HG02852 (cell line): ENCODE measurements around the gene TAS2R13.

Source experiments
- ATAC-seq: cut with Tn5 transposase; IDR thresholded peaks from one replicate; pipeline ENCODE4 v1.9.1; 2021; ENCODE audit warnings: mild to moderate bottlenecking, moderate library complexity; ENCODE audit not compliant: unreplicated experiment

The TAS2R13 gene

DNA sequence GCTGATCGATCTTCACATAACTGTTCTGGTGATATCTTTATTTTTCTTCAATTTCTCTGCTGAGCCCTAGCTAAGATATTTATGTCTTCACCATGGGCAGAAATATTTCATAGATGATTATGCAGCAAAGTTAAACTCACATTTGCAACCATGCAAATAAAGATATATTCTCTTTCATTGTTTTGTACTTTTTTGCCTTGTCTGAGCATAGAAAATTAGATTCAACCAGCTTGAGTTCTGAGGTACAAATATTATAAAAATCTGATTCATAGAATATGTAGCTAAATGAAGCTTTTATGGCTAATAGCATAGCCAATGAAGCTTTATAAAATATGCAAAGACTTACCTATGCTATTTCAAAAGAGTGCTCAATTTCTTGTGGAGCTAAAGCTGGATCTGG lies at the start of gene TAS2R13:
TAS2R13 (minus strand) TSS at position 101 of the 400 bp plus-strand sequence. CDS start 264 bp downstream, outside the sequence.
- no peak for ATAC-seq

GRCh38 chr12:10957741-10958140 lies 48.4 kb upstream of the TAS2R13 start:
- no peak for ATAC-seq

DNA sequence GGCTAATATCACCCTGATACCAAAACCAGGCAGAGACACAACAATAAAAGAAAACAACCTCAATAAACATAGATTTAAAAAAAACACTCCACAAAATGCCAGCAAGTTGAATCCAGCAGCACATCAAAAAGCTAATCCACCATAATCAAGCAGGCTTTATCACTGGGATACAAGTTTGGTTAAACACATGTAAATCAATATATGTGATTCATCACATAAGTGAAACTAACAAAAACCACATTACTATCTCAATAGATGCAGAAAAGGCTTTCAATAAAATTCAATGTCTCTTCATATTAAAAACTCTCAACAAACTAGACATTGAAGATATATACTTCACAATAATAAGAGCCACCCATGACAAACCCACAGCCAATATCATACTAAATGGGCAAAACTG lies 46.7 kb upstream of the TAS2R13 start:
- no peak for ATAC-seq

DNA sequence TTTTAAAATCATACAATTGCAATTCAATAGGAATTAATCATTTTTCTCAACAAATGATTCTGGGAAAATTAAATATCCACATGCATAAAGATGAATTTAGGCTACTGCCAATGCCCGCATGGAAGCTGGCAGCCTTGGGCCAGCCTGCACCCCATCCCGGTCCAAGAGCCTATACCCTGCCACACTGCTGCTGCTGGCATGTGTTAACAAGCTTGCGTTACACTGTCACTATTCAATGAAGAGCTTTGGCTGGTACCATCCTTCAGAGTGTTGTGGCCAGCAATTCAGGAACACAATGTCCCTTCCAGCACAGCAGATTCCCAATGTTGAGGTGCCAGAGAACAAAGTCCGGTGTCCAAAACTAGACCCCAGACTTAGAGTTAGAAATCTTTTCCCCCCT lies 43.3 kb upstream of the TAS2R13 start:
- no peak for ATAC-seq

- ATAC-seq = no peak
These were observed 33.8 kb upstream of the TAS2R13 start for GRCh38 chr12:10943167-10943566.

DNA sequence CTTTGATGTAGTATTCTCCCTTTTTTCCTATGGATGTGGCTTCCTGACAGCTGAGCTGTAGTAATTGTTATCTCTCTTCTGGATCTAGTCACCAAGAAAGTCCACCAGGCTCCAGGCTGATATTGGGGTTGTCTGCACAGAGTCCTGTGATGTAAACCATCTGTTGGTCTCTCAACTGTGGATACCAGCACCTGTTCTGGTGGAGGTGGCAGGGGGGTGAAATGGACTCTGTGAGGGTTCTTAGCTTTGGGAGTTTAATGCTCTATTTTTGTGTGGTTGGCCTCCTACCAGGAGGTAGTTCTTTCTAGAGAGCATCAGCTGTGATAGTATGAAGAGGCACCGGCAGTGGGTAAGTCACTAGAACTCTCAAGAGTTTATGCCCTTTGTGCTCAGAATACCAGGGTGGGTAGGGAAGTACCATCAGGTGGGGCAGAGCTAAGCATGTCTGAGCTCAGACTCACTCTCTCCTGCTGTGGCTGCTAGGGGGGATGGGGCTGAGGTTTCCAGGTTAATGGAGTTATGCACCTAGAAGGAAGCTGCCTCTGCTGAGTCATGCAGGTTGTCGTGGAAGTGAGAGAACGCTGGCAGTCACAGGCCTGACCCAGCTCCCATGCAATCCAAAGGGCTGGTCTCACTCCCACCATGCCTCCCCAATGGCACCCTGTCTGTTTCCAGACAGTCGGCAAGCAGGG lies 32.7 kb upstream of the TAS2R13 start:
- ATAC-seq = no peak

DNA sequence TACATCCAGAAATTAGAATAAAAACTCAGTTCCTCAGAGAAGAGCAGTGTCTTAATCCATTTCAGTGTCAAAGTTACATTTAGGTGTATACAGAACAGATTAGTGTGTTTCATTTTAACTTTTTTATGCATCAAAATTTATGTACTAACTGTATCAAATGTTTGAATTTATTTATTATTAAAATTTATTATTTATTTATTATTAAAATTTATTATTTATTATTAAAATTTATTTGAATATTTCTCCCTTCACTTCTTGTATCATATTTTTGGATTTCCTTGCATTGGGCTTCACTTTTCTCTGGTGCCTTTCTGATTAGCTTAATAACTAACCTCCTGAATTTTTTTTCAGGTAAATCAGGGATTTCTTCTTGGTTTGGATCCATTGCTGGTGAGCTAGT lies 32.0 kb upstream of the TAS2R13 start:
- ATAC-seq = no peak

- ATAC-seq = no peak
These were observed 31.0 kb upstream of the TAS2R13 start for GRCh38 chr12:10940389-10940788.

GRCh38 chr12:10939163-10939562 lies 29.8 kb upstream of the TAS2R13 start, which contains the start of gene TAS2R14:
Gene TAS2R14 (minus strand): TSS chr12:10939263. CDS start chr12:10939207, 56 bp downstream.
- no peak for ATAC-seq

DNA sequence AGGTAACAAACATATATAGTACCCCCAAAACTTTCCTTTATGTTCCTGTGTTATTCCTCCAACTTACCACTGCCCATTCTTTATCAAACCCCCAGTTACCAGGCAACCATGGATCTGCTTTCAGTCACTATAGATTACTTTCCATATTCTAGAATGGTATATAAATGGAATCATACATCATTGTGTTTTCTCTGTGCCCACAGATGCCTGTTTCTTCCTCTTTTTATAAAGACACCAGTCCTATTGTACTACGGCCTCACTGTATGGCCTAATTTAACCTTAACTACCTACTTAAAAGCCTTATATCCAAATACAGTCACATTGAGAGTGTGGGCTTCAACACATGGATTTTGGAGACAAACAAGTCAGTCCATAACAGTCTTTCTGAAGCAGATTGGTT lies 27.1 kb upstream of the TAS2R13 start:
- no peak for ATAC-seq

- ATAC-seq = no peak
These were observed 19.5 kb upstream of the TAS2R13 start, which contains the start of gene PRH2 for GRCh38 chr12:10928746-10929286. Gene PRH2 (plus strand): TSS chr12:10929236. CDS start chr12:10929274, 38 bp downstream.

DNA sequence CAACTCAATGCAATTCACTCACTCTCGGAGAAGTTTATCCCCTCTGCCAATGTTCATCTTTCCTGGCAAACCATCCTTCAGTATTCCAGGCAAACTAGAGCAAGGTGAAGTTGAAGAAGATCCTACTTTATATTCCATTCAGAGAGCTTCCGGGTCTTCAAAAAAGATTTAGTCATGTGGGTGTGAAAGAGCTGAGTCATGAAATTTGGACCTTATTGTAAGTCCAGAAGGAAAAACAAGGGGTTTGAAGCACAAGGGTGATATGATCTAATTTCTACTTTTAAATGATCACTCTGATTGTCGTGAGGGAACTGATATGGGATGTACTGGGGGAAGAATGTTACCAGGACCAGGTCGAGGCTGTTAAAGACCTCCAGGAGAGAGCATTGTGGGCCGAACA lies 16.9 kb upstream of the TAS2R13 start:
- no peak for ATAC-seq

- no peak for ATAC-seq
These were observed 10.4 kb upstream of the TAS2R13 start for GRCh38 chr12:10919809-10920208.

- ATAC-seq = no peak
These were observed 1.0 kb upstream of the TAS2R13 start for GRCh38 chr12:10910380-10910779.

DNA sequence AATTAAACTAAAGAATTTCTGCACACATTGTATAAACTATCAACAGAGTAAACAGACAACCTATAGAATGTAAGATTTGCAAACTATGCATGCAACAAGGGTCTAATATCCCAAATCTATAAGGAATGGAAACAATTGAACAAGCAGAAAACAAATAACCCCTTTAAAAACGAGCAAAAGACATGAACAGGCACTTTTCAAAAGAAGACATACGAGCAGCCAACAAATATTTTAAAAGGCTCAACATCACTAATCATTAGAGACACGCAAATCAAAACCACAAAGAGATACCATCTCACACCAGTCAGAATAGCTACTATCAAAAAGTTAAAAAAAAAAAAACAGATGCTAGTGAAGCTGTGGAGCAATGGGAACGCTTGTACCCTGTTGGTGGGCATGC lies 4.7 kb downstream of the TAS2R13 start:
- ATAC-seq = no peak

DNA sequence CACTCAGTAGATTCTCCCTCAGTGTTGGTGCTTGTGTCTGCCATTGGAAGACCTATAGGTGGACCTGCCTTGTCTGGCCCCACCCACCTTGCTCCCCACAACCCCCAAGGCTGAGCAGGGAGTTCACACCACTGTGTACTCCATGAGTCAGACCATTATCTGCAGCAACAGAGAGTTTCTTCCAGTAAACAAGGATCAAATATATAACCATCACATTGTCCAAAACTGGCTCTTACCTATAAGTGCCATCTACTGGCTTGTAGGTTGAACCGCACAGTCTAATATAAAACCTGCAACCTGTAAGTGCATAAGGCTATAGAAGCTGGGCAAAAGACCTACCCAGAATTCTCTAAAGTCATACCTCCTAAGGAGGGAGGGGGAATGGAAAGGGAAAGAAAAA lies 7.9 kb downstream of the TAS2R13 start:
- no peak for ATAC-seq

- no peak for ATAC-seq
These were observed 8.4 kb downstream of the TAS2R13 start for GRCh38 chr12:10900972-10901371.

DNA sequence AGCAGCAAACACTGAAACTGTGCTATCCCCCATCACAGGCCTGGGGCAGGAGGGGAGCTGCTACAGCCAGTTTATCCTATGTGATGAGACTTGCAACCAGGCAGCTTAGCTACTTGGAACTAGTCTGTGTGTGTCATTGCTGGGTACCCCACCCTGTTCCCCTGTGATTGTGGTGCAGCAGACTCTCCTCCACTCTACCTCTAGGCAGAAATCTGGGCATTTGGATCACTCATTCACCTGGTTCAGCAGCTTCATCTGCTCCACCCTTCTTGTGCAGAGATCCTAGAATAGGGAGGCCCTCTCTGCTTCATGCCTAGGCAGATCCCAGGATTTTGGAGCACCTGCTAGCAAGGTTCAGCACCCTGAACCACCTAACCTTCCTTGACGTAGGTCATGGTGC lies 8.8 kb downstream of the TAS2R13 start:
- ATAC-seq = no peak

DNA sequence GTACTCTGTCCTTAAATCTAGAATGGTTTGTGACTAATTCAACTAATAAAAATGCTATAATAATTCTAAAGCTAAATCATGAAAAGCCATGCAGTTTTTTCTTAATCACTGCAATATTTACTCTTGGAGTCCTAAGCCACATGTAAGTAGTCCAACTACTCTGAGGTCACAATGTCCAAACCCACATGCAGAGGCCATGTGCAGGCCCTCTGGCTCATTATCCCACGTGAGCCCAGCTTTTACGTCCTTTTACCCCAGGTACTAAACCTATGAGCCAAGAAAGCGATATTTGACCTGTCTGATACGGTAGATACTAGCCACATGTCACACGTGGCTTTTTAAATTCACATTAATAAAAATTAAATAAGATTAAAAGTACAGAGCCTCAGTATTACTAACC lies 12.5 kb downstream of the TAS2R13 start:
- no peak for ATAC-seq

- ATAC-seq = no peak
These were observed 17.4 kb downstream of the TAS2R13 start for GRCh38 chr12:10891937-10892336.

DNA sequence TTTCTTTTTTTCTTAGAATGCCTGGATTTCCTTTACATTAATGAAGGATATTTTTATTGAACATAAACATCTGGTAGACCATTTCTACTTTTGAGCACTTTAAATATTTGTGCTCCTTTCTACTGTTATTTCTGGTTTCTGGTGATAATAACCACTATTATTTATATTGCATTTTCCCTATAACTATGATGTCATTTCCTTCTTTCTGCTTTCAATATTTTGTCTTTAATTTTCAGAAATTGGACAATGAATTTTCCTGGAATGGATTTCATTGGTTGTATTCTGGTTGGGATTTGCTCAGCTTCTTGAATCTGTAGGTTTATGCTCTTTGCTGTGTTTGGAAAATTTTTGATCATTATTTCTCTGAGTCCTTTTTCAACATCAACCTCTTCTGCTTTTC lies 20.1 kb downstream of the TAS2R13 start:
- ATAC-seq = no peak

- no peak for ATAC-seq
These were observed 25.2 kb downstream of the TAS2R13 start, which contains the start of gene PRH1 for GRCh38 chr12:10884086-10884725. Gene PRH1 (minus strand): TSS chr12:10884255. CDS start chr12:10884217, 38 bp downstream.
